Measurements from ENCODE around the gene SLC9A5.

SLC9A5 gene

GRCh38 chr16:67241008-67241900 lies 7.5 kb upstream of the SLC9A5 start:
- no peak for FAIRE-seq

- FAIRE-seq = no peak
These were observed 6.5 kb upstream of the SLC9A5 start for GRCh38 chr16:67242138-67242730.

- FAIRE-seq = no peak
These were observed 5.3 kb upstream of the SLC9A5 start for GRCh38 chr16:67243481-67243880.

- no peak for FAIRE-seq
These were observed 4.2 kb upstream of the SLC9A5 start for GRCh38 chr16:67244387-67245185.

GRCh38 chr16:67245186-67245585 lies 3.6 kb upstream of the SLC9A5 start:
- no peak for FAIRE-seq

- FAIRE-seq = no peak
These were observed 3.1 kb upstream of the SLC9A5 start for GRCh38 chr16:67245674-67246080.

- FAIRE-seq = no peak
These were observed 2.6 kb upstream of the SLC9A5 start for GRCh38 chr16:67246081-67246755.

- no peak for FAIRE-seq
These were observed 2.0 kb upstream of the SLC9A5 start for GRCh38 chr16:67246756-67247191.

GRCh38 chr16:67247192-67248072 lies 1.3 kb upstream of the SLC9A5 start, which contains the start of gene FHOD1:
Gene FHOD1 (minus strand): TSS chr16:67247481. CDS start chr16:67247410, 71 bp downstream.
- no peak for FAIRE-seq

GRCh38 chr16:67248073-67248400 lies 742 bp upstream of the SLC9A5 start:
- no peak for FAIRE-seq

- FAIRE-seq = no peak
These were observed 632 bp downstream of the SLC9A5 start for GRCh38 chr16:67249178-67250044.

- no peak for FAIRE-seq
These were observed 1.2 kb downstream of the SLC9A5 start for GRCh38 chr16:67250045-67250327.

GRCh38 chr16:67252609-67253497 lies 4.1 kb downstream of the SLC9A5 start:
- no peak for FAIRE-seq

GRCh38 chr16:67254801-67255552 lies 6.2 kb downstream of the SLC9A5 start:
- FAIRE-seq = no peak

GRCh38 chr16:67255553-67256221 lies 6.9 kb downstream of the SLC9A5 start:
- no peak for FAIRE-seq

GRCh38 chr16:67256701-67257230 lies 8.0 kb downstream of the SLC9A5 start:
- no peak for FAIRE-seq

GRCh38 chr16:67257486-67258160 lies 8.8 kb downstream of the SLC9A5 start:
- FAIRE-seq = no peak

Data from islet of Langerhans (tissue), 1 donor.